ENCODE measurements around the gene PAF1. TPM values are rescaled to one million over a fixed set of nuclear protein-coding genes. Genes with fewer than 3 reads are reported as not detected.

PAF1 gene
- total and polyA plus RNA-seq, 2 of the 13 experiments (the other 11 are each of a cell fraction or from before 2014, with no cell fraction given): 30.2 to 31.1 TPM

DNA sequence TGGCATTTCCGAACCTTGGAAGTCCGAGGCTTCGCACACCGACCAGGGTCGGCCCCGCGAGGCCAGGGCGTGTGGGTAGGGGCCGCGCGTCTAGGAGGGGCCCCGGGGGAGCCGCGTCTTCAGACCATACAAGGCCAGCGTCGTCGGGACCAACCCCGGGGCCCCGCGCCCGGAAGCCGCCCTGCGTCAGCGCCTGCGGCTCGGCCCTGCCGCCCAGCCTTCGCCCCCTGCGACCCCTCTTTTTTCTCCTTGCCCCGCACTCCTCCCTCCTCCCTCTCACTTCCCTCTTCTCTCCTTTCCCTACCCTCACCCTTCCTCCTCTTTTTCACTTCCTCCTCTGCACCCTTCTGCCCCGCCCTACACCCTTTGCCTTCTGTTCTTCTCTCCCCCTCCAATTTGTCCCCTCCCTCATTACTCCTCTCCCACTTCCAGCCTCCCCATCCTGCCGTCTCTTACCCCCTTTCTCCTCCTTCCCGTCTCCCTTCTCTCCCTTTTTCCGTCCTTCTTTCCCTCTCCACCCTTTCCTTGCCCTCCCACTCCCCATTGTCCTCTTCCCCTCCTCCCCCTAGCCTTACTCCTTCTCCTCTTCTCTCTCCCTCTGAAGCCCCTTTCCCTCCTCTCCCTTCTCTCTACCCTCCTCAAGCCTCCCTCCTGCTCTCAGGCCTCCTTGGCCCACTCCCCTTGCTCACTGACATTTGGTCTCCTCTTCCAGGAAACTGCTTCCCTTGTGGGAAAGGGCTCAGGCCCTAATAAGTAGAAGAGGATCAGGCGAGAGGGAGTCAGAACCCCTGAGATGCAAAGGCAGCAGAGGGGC is 19.3 kb upstream of the PAF1 start (continued):
- TF ChIP-seq, protein P1, sequence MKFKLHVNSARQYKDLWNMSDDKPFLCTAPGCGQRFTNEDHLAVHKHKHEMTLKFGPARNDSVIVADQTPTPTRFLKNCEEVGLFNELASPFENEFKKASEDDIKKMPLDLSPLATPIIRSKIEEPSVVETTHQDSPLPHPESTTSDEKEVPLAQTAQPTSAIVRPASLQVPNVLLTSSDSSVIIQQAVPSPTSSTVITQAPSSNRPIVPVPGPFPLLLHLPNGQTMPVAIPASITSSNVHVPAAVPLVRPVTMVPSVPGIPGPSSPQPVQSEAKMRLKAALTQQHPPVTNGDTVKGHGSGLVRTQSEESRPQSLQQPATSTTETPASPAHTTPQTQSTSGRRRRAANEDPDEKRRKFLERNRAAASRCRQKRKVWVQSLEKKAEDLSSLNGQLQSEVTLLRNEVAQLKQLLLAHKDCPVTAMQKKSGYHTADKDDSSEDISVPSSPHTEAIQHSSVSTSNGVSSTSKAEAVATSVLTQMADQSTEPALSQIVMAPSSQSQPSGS (CRISPR knock-in tag; IDR thresholded peaks at IDR 0.05): no peak
- no peak for TF ChIP-seq SYNCRIP (IDR thresholded peaks at IDR 0.05; ENCODE audit: insufficient read depth, low read depth, low read length)
- TF ChIP-seq ZNF160 (CRISPR knock-in tag; IDR thresholded peaks at IDR 0.05): no peak
- TF ChIP-seq NR2F1 (CRISPR knock-in tag; IDR thresholded peaks at IDR 0.05): no peak
- TF ChIP-seq ZNF326 (CRISPR knock-in tag; IDR thresholded peaks at IDR 0.05; ENCODE audit: borderline replicate concordance): no peak
- TF ChIP-seq, protein P2, sequence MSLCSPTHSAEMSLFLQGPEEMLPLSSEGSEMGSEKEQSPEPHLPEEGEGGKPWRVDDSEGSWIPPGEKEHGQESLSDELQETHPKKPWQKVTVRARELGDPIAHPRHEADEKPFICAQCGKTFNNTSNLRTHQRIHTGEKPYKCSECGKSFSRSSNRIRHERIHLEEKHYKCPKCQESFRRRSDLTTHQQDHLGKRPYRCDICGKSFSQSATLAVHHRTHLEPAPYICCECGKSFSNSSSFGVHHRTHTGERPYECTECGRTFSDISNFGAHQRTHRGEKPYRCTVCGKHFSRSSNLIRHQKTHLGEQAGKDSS (CRISPR knock-in tag; IDR thresholded peaks at IDR 0.05; ENCODE audit: borderline replicate concordance, low read depth): peak; percentile 62; the same call in 1 of the 2 replicates
- no peak for TF ChIP-seq YY1 (IDR thresholded peaks at IDR 0.05; ENCODE audit: insufficient read depth, insufficient replicate concordance, low read depth, low read length)
- TF ChIP-seq, protein P3, sequence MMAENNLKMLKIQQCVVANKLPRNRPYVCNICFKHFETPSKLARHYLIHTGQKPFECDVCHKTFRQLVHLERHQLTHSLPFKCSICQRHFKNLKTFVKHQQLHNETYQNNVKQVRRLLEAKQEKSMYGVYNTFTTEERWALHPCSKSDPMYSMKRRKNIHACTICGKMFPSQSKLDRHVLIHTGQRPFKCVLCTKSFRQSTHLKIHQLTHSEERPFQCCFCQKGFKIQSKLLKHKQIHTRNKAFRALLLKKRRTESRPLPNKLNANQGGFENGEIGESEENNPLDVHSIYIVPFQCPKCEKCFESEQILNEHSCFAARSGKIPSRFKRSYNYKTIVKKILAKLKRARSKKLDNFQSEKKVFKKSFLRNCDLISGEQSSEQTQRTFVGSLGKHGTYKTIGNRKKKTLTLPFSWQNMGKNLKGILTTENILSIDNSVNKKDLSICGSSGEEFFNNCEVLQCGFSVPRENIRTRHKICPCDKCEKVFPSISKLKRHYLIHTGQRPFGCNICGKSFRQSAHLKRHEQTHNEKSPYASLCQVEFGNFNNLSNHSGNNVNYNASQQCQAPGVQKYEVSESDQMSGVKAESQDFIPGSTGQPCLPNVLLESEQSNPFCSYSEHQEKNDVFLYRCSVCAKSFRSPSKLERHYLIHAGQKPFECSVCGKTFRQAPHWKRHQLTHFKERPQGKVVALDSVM (CRISPR knock-in tag; IDR thresholded peaks at IDR 0.05): no peak; the same call in 1 of the 2 replicates
- no peak for TF ChIP-seq BRD4 (CRISPR knock-in tag; IDR thresholded peaks at IDR 0.05)
- TF ChIP-seq, protein P4, sequence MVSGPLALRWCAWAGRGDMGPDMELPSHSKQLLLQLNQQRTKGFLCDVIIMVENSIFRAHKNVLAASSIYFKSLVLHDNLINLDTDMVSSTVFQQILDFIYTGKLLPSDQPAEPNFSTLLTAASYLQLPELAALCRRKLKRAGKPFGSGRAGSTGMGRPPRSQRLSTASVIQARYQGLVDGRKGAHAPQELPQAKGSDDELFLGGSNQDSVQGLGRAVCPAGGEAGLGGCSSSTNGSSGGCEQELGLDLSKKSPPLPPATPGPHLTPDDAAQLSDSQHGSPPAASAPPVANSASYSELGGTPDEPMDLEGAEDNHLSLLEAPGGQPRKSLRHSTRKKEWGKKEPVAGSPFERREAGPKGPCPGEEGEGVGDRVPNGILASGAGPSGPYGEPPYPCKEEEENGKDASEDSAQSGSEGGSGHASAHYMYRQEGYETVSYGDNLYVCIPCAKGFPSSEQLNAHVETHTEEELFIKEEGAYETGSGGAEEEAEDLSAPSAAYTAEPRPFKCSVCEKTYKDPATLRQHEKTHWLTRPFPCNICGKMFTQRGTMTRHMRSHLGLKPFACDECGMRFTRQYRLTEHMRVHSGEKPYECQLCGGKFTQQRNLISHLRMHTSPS (CRISPR knock-in tag; IDR thresholded peaks at IDR 0.05; ENCODE audit: low read depth): no peak
- 0 out of 2 replicates have a peak, but pooled peaks have one; percentile 52 for TF ChIP-seq ZNF556 (CRISPR knock-in tag; IDR thresholded peaks at IDR 0.05; ENCODE audit: borderline replicate concordance)
- TF ChIP-seq TCF12 (IDR thresholded peaks at IDR 0.05): no peak
- no peak for TF ChIP-seq TCF12 (CRISPR knock-in tag; IDR thresholded peaks at IDR 0.05)
- TF ChIP-seq, protein P5, sequence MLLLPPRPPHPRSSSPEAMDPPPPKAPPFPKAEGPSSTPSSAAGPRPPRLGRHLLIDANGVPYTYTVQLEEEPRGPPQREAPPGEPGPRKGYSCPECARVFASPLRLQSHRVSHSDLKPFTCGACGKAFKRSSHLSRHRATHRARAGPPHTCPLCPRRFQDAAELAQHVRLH (CRISPR knock-in tag; IDR thresholded peaks at IDR 0.05; ENCODE audit: borderline replicate concordance, low read depth): no peak
- TF ChIP-seq ZNF136 (CRISPR knock-in tag; IDR thresholded peaks at IDR 0.05; ENCODE audit: low read depth): no peak
- TF ChIP-seq, protein P6, sequence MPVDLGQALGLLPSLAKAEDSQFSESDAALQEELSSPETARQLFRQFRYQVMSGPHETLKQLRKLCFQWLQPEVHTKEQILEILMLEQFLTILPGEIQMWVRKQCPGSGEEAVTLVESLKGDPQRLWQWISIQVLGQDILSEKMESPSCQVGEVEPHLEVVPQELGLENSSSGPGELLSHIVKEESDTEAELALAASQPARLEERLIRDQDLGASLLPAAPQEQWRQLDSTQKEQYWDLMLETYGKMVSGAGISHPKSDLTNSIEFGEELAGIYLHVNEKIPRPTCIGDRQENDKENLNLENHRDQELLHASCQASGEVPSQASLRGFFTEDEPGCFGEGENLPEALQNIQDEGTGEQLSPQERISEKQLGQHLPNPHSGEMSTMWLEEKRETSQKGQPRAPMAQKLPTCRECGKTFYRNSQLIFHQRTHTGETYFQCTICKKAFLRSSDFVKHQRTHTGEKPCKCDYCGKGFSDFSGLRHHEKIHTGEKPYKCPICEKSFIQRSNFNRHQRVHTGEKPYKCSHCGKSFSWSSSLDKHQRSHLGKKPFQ (CRISPR knock-in tag; IDR thresholded peaks at IDR 0.05; ENCODE audit: insufficient replicate concordance): no peak
- peak; percentile 20; the same call in 1 of the 2 replicates for TF ChIP-seq THAP11 (CRISPR knock-in tag; IDR thresholded peaks at IDR 0.05)
- no peak for TF ChIP-seq ZFP62 (CRISPR knock-in tag; IDR thresholded peaks at IDR 0.05)

Data from HepG2 (cell line).